ENCODE data around the gene SYNGR2.
"Not testable (repeated sequence)": the region's sequence is repeated elsewhere in the genome, so short reads cannot be mapped to it uniquely, and the experiment has no call there.

Gene SYNGR2

GRCh38 chr17:78130090-78130436 lies 38.3 kb upstream of the SYNGR2 start:
- DNase-seq: peak in 1 of 6 experiments; percentile 71

- peak; percentile 60 to 91 (median 82) for DNase-seq
These were observed 37.8 kb upstream of the SYNGR2 start, which contains the start of gene TMC8 for GRCh38 chr17:78130437-78131101. Gene TMC8 (plus strand): TSS chr17:78130771. CDS start chr17:78131589, 818 bp downstream.

- DNase-seq: peak in 4 of 6 experiments; percentile 44 to 64 (median 54)
These were observed 37.0 kb upstream of the SYNGR2 start for GRCh38 chr17:78131172-78132083.

DNA sequence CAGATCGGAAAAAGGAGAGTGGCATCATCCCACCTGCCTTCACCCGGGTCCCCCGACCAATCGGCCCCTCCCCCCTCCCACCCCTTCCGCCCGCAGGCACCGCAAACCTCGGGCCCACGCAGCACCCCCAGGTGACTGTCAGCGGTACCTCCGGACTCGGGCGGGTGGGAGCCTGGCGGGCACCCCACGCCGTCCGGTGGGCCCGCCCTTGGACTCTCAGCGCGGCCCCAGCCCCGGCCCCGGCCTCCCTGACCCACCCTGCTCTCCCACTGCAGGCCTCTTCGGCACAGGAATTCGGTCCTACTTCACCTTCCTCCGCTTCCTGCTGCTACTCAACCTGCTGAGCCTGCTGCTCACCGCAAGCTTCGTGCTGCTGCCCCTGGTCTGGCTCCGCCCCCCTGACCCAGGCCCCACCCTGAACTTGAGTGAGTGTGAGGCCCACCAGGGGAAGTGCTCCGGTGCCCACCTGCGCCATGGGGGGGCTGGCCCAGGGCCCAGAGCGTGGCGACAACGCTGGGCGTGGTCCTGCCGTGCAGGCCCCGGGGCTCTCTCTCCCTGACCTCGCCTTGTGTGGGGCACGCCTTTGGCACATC lies 36.2 kb upstream of the SYNGR2 start:
- DNase-seq: peak; percentile 42 to 79 (median 57)

GRCh38 chr17:78132767-78133178 lies 35.6 kb upstream of the SYNGR2 start:
- DNase-seq: no peak

DNA sequence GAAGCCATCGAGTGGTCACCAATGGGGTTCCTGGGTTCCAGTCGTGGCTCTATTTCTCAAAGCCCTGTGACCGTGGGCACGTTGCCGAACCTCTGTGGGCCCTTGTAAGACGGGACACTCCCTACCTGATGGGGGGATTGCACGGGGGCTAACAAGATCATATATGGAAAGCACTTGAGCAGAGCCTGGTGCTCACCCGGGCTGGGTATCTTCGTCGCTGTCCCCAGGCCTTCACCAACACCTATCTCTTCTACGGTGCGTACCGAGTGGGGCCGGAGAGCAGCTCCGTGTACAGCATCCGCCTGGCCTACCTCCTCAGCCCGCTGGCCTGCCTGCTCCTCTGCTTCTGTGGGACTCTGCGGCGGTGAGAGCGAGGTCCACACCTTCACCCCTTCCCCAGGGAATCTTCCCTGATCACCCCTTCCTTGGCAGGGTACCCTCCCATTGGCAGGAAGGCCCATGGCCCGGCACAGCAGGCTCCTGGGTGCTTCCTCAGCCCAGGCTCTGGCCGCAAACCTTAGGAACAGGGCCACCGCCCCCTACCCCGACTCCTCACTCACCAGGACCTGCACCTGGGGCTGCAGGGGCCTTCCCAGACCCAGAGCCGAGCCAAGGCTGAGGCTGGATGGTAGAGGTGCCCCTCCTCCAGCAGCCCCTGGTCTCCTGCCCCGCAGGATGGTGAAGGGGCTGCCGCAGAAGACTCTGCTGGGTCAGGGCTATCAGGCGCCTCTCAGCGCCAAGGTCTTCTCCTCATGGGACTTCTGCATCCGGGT lies 35.0 kb upstream of the SYNGR2 start:
- peak in 1 of 6 experiments; percentile 59 for DNase-seq

- DNase-seq: peak; percentile 69 to 87 (median 82)
These were observed 34.1 kb upstream of the SYNGR2 start for GRCh38 chr17:78133971-78134898.

GRCh38 chr17:78134899-78135385 lies 33.4 kb upstream of the SYNGR2 start:
- no peak for DNase-seq

DNA sequence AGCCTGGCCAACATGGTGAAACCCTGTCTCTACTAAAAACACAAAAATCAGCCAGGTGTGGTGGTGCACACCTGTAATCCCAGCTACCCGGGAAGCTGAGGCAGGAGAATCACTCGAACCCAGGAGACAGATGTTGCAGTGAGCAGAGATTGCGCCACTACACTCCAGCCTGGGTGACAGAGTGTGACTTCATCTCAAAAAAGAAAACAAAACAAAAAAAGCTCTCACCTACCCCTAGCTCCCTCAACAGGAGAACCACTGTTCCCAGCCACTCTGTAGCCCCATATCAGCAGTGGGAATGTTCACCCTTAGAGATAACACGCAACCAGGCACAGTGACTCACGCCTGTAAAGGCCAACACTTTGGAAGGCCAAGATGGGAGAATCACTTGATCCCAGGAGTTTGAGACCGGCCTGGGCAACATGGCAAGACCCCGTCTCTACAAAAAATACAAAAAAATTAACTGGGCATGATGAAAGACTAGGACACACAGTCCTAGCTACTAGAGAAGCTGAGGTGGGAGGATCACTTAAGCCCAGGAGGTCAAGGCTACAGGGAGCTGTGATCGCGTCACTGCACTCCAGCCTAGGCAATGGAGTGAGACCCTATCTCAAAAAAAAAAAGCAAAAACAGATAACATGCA lies 32.4 kb upstream of the SYNGR2 start:
- no peak for DNase-seq

DNA sequence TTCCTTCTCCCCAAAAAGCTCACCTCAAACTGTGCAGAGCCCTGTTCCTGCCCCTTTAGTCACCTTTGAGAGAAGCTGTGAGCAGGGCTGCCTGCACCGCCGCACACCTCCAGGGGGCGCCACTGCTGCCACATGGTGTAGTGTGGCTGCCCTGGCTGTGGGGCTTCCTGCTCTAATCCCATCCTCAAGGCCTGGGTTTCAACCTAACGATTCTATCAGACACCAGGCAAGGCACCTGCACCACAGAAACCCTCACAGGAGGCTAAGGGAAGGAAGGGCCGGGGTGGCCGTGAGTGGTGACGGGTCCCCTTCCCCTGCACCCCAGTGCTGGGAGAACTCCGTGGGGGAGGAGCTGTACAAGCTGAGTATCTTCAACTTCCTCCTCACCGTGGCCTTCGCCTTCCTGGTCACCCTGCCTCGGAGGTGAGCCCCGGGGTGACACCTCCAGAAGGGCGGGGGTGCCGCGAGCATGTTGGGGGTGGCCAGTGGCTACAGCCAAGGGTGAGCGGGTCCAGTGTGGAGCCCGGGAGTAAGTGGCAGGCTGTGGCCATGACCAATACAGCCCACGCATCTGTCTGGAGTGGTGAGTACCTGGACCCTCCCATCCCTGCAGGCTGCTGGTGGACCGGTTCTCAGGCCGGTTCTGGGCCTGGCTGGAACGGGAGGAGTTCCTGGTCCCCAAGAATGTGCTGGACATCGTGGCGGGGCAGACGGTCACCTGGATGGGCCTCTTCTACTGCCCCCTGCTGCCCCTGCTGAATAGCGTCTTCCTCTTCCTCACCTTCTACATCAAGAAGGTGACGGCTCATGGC lies 30.8 kb upstream of the SYNGR2 start:
- DNase-seq: peak in 5 of 6 experiments; percentile 34 to 65 (median 55)

DNA sequence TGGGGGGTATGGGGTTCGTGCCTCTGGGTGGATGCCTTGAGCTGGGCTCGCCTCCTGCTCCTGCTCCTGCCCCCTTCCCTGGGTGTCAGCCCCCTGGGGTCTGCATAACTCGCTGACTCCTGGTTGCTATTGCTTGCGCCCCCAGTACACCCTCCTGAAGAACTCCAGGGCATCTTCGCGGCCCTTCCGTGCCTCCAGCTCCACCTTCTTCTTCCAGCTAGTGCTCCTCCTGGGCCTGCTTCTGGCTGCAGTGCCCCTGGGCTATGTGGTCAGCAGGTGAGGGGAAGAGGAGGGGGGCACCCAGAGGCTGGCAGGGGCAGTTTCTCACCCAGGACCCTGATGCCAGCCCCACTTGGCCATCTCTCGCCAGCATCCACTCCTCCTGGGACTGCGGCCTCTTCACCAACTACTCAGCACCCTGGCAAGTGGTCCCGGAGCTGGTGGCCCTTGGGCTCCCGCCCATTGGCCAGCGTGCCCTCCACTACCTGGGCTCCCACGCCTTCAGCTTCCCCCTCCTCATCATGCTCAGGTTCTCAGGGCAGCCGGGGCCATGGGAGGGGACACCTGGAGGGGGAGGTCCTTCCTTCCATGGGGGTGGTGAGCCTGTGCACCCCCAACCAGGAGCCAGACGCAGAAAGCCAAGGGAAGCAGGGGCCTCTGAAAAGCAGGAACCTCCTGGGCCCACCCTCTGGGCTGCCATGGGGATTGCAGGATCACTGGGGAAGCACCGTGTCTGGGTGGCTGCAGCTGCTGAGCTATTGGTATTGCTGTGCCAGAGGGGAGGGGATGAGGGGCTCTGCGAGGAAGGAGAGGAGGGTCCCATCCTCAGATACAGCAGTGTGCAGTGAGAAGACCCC lies 29.9 kb upstream of the SYNGR2 start:
- no peak for DNase-seq

- not testable (repeated sequence) for DNase-seq
These were observed 28.6 kb upstream of the SYNGR2 start for GRCh38 chr17:78139861-78140168.

- DNase-seq: peak; percentile 89 to 97 (median 96)
These were observed 28.0 kb upstream of the SYNGR2 start for GRCh38 chr17:78140169-78141051.

- DNase-seq: no peak
These were observed 26.8 kb upstream of the SYNGR2 start for GRCh38 chr17:78141437-78142118.

DNA sequence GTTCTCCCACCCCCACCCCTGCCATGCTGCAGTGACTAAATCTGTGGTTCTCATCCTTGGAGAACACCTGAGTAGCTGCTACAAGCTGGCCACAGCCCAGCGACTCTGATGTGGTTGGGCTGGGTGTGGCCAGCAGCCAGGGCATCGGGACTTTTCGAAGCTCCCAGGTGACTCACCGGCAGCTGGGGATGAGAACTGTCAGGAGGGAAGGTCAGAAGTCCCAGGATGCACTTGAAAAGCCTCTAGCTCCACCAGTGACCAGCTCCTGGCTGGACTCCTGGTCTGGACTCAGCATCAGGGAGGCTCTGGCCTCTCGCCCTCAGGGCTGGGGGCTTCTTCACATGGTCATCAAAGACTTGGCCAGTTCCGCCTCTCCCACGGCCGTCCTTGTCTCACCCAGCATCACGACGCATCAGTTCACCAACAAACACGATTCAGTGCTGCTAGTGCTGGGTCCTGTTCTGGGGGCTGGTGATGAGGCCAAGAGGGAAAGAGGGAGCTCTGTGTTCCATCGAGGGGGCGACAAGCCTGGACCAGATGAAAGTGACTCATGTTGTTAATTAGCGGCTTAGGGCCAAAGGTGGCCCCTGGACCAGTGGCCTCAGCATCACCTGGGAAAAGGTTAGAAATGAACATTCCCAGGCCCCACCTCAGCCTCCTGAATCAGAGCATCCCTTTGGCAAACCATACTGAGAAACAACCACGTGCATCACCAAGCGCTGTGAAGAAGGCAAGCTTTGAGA lies 26.1 kb upstream of the SYNGR2 start:
- DNase-seq: no peak

All from stimulated activated naive CD4-positive, alpha-beta T cell (primary cell).